DND-41 (cell line): ENCODE results near the gene WFDC5.

Experiments used
- ATAC-seq: fragments of 200-7000 bp; cut with Tn5 transposase; 3 replicates; pipeline ENCODE4 v1.9.1; 2021; ENCODE audit warnings: low read depth; ENCODE audit not compliant: insufficient read depth
- DNase-seq: peaks from one replicate; pipeline ENCODE4 v3.0.0-alpha.2; 2020
- H2AFZ ChIP-seq: 2 replicates; pipeline ENCODE4 v1.6.0; 2012; ENCODE audit warnings: low read depth, low read length
- H3K27ac ChIP-seq: 2 replicates; pipeline ENCODE4 v1.5.1; 2012; ENCODE audit warnings: low read length, inconsistent platforms
- H3K27me3 ChIP-seq: fragments of 200-600 bp; sonication (generic); 2 replicates; pipeline ENCODE4 v1.6.0; 2012; ENCODE audit warnings: low read length, mild to moderate bottlenecking, inconsistent platforms; ENCODE audit not compliant: insufficient read depth, poor library complexity
- H3K36me3 ChIP-seq: 2 replicates; pipeline ENCODE4 v1.5.1; 2012; ENCODE audit warnings: low read length, inconsistent platforms; ENCODE audit not compliant: insufficient read depth
- H3K4me1 ChIP-seq: 2 replicates; pipeline ENCODE4 v1.5.1; 2012; ENCODE audit warnings: mild to moderate bottlenecking, low read length; ENCODE audit not compliant: insufficient read depth
- H3K4me2 ChIP-seq: 2 replicates; pipeline ENCODE4 v1.6.0; 2012; ENCODE audit warnings: mild to moderate bottlenecking, moderate library complexity, low read length, inconsistent platforms; ENCODE audit not compliant: insufficient read depth
- H3K4me3 ChIP-seq, 2 experiments: fragments of 200-600 bp in 1 of 2; shearing (Covaris generic) in 1 of 2; 2 replicates each; pipeline ENCODE4 v1.5.1; 2012 to 2016; ENCODE audit warnings: inconsistent platforms in 2 of 2, low read length in 2 of 2, mild to moderate bottlenecking in 2 of 2, low read depth in 1 of 2, moderate library complexity in 1 of 2
- H3K79me2 ChIP-seq: 2 replicates; pipeline ENCODE4 v1.6.0; 2012; ENCODE audit warnings: low read length, inconsistent platforms; ENCODE audit not compliant: insufficient read depth
- H3K9ac ChIP-seq: 2 replicates; pipeline ENCODE4 v1.6.0; 2012; ENCODE audit warnings: low read depth, mild to moderate bottlenecking, inconsistent platforms, low read length, moderate library complexity
- H3K9me3 ChIP-seq: 2 replicates; pipeline ENCODE4 v1.5.1; 2012; ENCODE audit warnings: low read length, moderate library complexity, mild to moderate bottlenecking, inconsistent platforms; ENCODE audit not compliant: insufficient read depth, severe bottlenecking
- H4K20me1 ChIP-seq: 2 replicates; pipeline ENCODE4 v1.6.0; 2012; ENCODE audit warnings: low read length; ENCODE audit not compliant: insufficient read depth
- CTCF ChIP-seq: IDR thresholded peaks from 2 replicates; pipeline ENCODE4 v1.5.1; 2012; ENCODE audit warnings: borderline replicate concordance, low read length, moderate library complexity, mild to moderate bottlenecking; ENCODE audit not compliant: poor library complexity, severe bottlenecking; ENCODE audit errors: extremely low read depth
- EZH2 ChIP-seq: IDR thresholded peaks from 3 replicates; pipeline ENCODE4 v1.6.1; 2012; ENCODE audit warnings: borderline replicate concordance, low read depth, mild to moderate bottlenecking, moderate library complexity, low read length, inconsistent platforms; ENCODE audit not compliant: severe bottlenecking

WFDC5 gene

GRCh38 chr20:45103072-45103471 is 11.9 kb downstream of the WFDC5 start:
- Histone ChIP-seq H3K27me3 (peaks cover 3% of the 10 kb centered on the region), H3K36me3 (no peaks in the 10 kb centered on the region), H3K4me3 (no peak overlapping the region), H2AFZ (no peak overlapping the region), H3K4me2 (no peak overlapping the region), H3K79me2 (no peaks in the 10 kb centered on the region), H3K9ac (no peak overlapping the region), H4K20me1 (no peaks in the 10 kb centered on the region), H3K9me3 (no peaks in the 10 kb centered on the region), H3K27ac (no peak overlapping the region), H3K4me1 (no peaks in the 10 kb centered on the region)
- ATAC-seq (no peak), DNase-seq (no peak)
- TF ChIP-seq CTCF (no peak), EZH2 (no peak)

- ATAC-seq (no peak), DNase-seq (no peak)
- peaks cover 3% of the 10 kb centered on the region for H3K27me3 ChIP-seq
- H3K9me3 ChIP-seq = no peaks in the 10 kb centered on the region
- H4K20me1 ChIP-seq = no peaks in the 10 kb centered on the region
- TF ChIP-seq EZH2 (no peak), CTCF (no peak)
- H2AFZ ChIP-seq = no peak overlapping the region
- H3K4me1 ChIP-seq = no peaks in the 10 kb centered on the region
- no peak overlapping the region for H3K27ac ChIP-seq
- no peak overlapping the region for H3K4me3 ChIP-seq
- no peaks in the 10 kb centered on the region for H3K79me2 ChIP-seq
- H3K36me3 ChIP-seq = no peaks in the 10 kb centered on the region
- H3K9ac ChIP-seq = no peak overlapping the region
- H3K4me2 ChIP-seq = no peak overlapping the region
Observed at GRCh38 chr20:45101333-45101850, 13.6 kb downstream of the WFDC5 start.

GRCh38 chr20:45100563-45101245 is 14.3 kb downstream of the WFDC5 start, which contains the start of gene KCNS1:
Gene KCNS1 (minus strand): TSS chr20:45101127. CDS start chr20:45099236, 1,891 bp downstream.
- Histone ChIP-seq H3K27ac (no peak within 1 kb of the TSS), H3K4me2 (no peak within 1 kb of the TSS), H3K9me3 (no peaks in the 10 kb centered on the region), H3K9ac (no peak within 1 kb of the TSS), H4K20me1 (no peaks in the 10 kb centered on the region), H3K27me3 (peaks cover 3% of the 10 kb centered on the region), H3K79me2 (no peaks in the 10 kb centered on the region), H3K4me1 (no peaks in the 10 kb centered on the region), H3K4me3 (no peak within 1 kb of the TSS), H2AFZ (no peak within 1 kb of the TSS), H3K36me3 (no peaks in the 10 kb centered on the region)
- ATAC-seq = no peak
- DNase-seq = no peak
- TF ChIP-seq EZH2 (no peak), CTCF (no peak)
